ENCODE data around the gene ADGRG6.

- TF ChIP-seq EZH2 (IDR thresholded peaks at IDR 0.05; ENCODE audit: insufficient read depth, poor library complexity, severe bottlenecking), result no peak
- TF ChIP-seq EZH2phosphoT487 (IDR thresholded peaks at IDR 0.05; ENCODE audit: insufficient read depth, low read depth), result no peak
Measured at GRCh38 chr6:142404751-142405150, 102.9 kb downstream of the ADGRG6 start.
